HCT116 (cell line): Measurements from ENCODE around the gene PAN3.

ENCODE experiments used
- CTCF ChIP-seq, 3 experiments: fragments of 200-600 bp in 1 of 3; sonication (generic) in 1 of 3; IDR thresholded peaks in 2 of 3; conservative IDR thresholded peaks in 1 of 3; 2 replicates each; pipeline ENCODE4 v1.5.1; 2012 to 2017; ENCODE audit warnings: low read depth in 2 of 3, low read length in 2 of 3, antibody characterized with exemption in 1 of 3, borderline replicate concordance in 1 of 3, control low read depth in 1 of 3, mild to moderate bottlenecking in 1 of 3, mixed read lengths in 1 of 3, mixed run types in 1 of 3, moderate library complexity in 1 of 3; ENCODE audit not compliant: insufficient read depth in 1 of 3
- ELF1 ChIP-seq: IDR thresholded peaks from 2 replicates; pipeline ENCODE4 v1.6.1; 2012; ENCODE audit warnings: low read depth, borderline replicate concordance
- EZH2 ChIP-seq: fragments of 200-600 bp; sonication (generic); IDR thresholded peaks from 2 replicates; pipeline ENCODE4 v1.6.1; 2017; ENCODE audit warnings: antibody characterized with exemption, mixed run types
- MAX ChIP-seq: IDR thresholded peaks from 2 replicates; pipeline ENCODE4 v1.6.1; 2012
- POLR2A ChIP-seq: IDR thresholded peaks from 2 replicates; pipeline ENCODE4 v1.7.0; 2011; ENCODE audit warnings: borderline replicate concordance; ENCODE audit not compliant: insufficient read depth, insufficient read length; ENCODE audit errors: extremely low read depth
- POLR2AphosphoS5 ChIP-seq: IDR thresholded peaks from 2 replicates; pipeline ENCODE4 v1.6.1; 2011; ENCODE audit warnings: mild to moderate bottlenecking, low read depth, low read length, moderate library complexity
- REST ChIP-seq: IDR thresholded peaks from 2 replicates; pipeline ENCODE4 v1.6.1; 2012; ENCODE audit warnings: low read depth
- SRF ChIP-seq: IDR thresholded peaks from 2 replicates; pipeline ENCODE4 v1.6.1; 2012; ENCODE audit warnings: low read depth
- TCF7L2 ChIP-seq: IDR thresholded peaks from 2 replicates; pipeline ENCODE4 v1.7.0; 2011; ENCODE audit warnings: borderline replicate concordance, inconsistent platforms; ENCODE audit not compliant: insufficient read depth, insufficient read length; ENCODE audit errors: extremely low read depth
- ZFX ChIP-seq: fragments of 450-650 bp; IDR thresholded peaks from 2 replicates; pipeline ENCODE4 v1.6.1; 2017
- ZNF274 ChIP-seq: fragments of 200-500 bp; sonication (Bioruptor generic); IDR thresholded peaks from 2 replicates; pipeline ENCODE4 v1.6.1; 2014; ENCODE audit warnings: mild to moderate bottlenecking, low read depth, low read length, inconsistent platforms

GRCh38 chr13:28137596-28137995 is 749 bp upstream of the PAN3 start:
- TF ChIP-seq POLR2AphosphoS5 = no peak
- no peak for TF ChIP-seq POLR2A
- no peak for TF ChIP-seq CTCF (IDR thresholded peaks at IDR 0.05 in 2 of 3, conservative IDR thresholded peaks at IDR 0.05 in 1 of 3; ENCODE audit: borderline replicate concordance in 1 of 3, insufficient read depth in 1 of 3, low read depth in 2 of 3, low read length in 2 of 3)
- TF ChIP-seq EZH2 = no peak
- TF ChIP-seq SRF = no peak
- no peak for TF ChIP-seq REST
- TF ChIP-seq MAX = no peak
- no peak for TF ChIP-seq ZNF274
- TF ChIP-seq TCF7L2 = no peak
- TF ChIP-seq ZFX = no peak
- no peak for TF ChIP-seq ELF1
